ENCODE measurements around the gene NRG2. TPM values are rescaled to one million over a fixed set of nuclear protein-coding genes. Genes with fewer than 3 reads are reported as not detected.

The NRG2 gene
- total RNA-seq, 3 donors from 2014 or later (not counting 1 experiment from before 2014, with no cell fraction given), result 0.21 to 0.50 (median 0.40) TPM

DNA sequence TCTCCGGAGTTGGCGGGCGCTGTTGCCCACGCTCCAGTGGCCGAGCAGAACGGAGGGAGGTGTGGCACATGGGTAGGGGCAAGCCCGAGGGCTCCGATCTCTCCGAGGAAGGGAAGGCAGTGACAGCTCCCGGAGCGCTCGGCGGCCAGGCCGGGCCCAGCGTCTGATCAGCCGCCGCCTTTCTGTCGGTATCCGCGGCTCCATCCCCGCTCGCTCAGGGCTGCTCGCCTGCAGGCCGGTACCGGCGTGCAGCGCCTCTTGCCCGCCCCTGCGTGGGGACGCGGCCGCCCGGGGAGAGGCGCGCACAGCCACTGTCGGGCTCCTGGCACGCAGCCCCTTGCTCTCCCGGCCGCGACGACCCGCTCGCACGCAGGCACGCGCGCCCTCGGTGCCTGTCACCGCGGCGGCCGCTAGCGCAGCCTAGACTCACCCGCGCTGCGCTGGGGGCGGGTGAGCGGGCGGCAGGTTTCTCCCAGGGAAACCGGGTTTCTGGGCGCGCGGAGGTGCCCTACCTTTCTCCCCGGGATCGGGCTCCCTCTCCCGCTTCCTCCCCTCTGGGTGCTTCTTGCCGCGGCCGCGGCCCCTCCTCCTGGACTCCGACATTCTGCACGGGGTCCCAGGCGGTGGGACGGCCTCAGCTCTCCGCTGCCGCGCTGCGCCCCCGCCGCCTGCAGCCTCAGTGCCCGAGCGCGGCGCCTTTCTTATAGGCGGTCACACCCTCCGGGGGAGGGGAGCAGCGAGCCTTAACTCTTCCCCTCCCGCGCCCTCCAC is 139.1 kb downstream of the NRG2 start:
- peak in 1 of 2 donors; percentile 15 for DNase-seq
- Mint-ChIP-seq H3K36me3 (no peaks in the 10 kb centered on the region), H3K4me3 (peak overlapping the region; percentile 68), H3K27ac (no peak overlapping the region), H3K27me3 (ENCODE audit: low read depth in 2 of 2) (peaks cover 26% of the 10 kb centered on the region in 2 donors), H3K4me1 (peaks cover 12 to 17% of the 10 kb centered on the region in 2 donors), H3K9me3 (no peaks in the 10 kb centered on the region)
- intact Hi-C loops (cut with micrococcal nuclease), result loop anchor here (5.0 kb wide), 1 partner anchor 63 kb away; no protein-coding TSS in a partner anchor
- Histone ChIP-seq H3K36me3 (ENCODE audit: control insufficient read depth, insufficient read depth, low read length) (no peaks in the 10 kb centered on the region), H3K27me3 (ENCODE audit: control insufficient read depth, insufficient read depth, low read length) (peaks cover 22% of the 10 kb centered on the region), H3K4me1 (ENCODE audit: control insufficient read depth, insufficient read depth, low read length) (peaks cover 21% of the 10 kb centered on the region), H3K4me3 (ENCODE audit: low read length) (no peak overlapping the region), H3K27ac (ENCODE audit: low read length) (no peak overlapping the region), H3K9me3 (ENCODE audit: control insufficient read depth, insufficient read depth, low read length) (no peaks in the 10 kb centered on the region)
- under 1% methylated on average over 89 of the region's 89 CpGs for WGBS (ENCODE audit: insufficient coverage)
- peak; percentile 31 to 79 (median 78) for ATAC-seq
- TF ChIP-seq CTCF (IDR thresholded peaks at IDR 0.05), result no peak

DNA sequence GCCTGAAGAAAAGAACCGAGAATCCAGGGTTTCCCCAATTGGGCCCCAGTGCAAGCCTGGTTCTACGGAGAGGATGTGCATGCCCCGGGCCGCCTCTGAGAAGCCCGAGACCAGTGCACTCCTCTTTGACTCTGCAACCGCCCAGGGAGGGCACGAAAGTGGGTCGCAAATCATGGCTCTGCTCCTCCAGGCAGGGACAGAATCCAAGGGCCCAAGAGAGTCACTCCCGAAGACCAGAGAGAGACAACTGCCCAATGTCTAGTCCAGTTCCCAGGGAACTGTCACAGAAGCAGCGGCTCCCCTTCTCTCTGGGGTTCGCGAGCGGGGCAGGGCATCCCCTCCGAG is 139.7 kb downstream of the NRG2 start:
- Mint-ChIP-seq H3K4me3 (peak overlapping the region; percentile 68), H3K4me1 (peaks cover 18 to 23% of the 10 kb centered on the region in 2 donors), H3K27me3 (ENCODE audit: low read depth in 2 of 2) (peaks cover 26 to 30% of the 10 kb centered on the region in 2 donors), H3K36me3 (no peaks in the 10 kb centered on the region), H3K27ac (no peak overlapping the region), H3K9me3 (no peaks in the 10 kb centered on the region)
- Histone ChIP-seq H3K36me3 (ENCODE audit: control insufficient read depth, insufficient read depth, low read length) (no peaks in the 10 kb centered on the region), H3K27ac (ENCODE audit: low read length) (no peak overlapping the region), H3K4me3 (ENCODE audit: low read length) (no peak overlapping the region), H3K27me3 (ENCODE audit: control insufficient read depth, insufficient read depth, low read length) (peaks cover 22% of the 10 kb centered on the region), H3K4me1 (ENCODE audit: control insufficient read depth, insufficient read depth, low read length) (peaks cover 27% of the 10 kb centered on the region), H3K9me3 (ENCODE audit: control insufficient read depth, insufficient read depth, low read length) (no peaks in the 10 kb centered on the region)
- intact Hi-C loops (cut with micrococcal nuclease), result loop anchor here (5.0 kb wide), 1 partner anchor 64 kb away; no protein-coding TSS in a partner anchor
- ATAC-seq (peak in 1 of 3 donors; percentile 15), DNase-seq (no peak)
- 14% methylated on average over 14 of the region's 14 CpGs for WGBS (ENCODE audit: insufficient coverage)
- no peak for TF ChIP-seq CTCF (IDR thresholded peaks at IDR 0.05)

- H3K4me1 ChIP-seq (ENCODE audit: control insufficient read depth, insufficient read depth, low read length), result peaks cover 41% of the 10 kb centered on the region
- no peak overlapping the region for H3K27ac Mint-ChIP-seq
- ATAC-seq (no peak), DNase-seq (no peak)
- H3K36me3 Mint-ChIP-seq, result no peaks in the 10 kb centered on the region
- no peak overlapping the region for H3K4me3 ChIP-seq (ENCODE audit: low read length)
- H3K36me3 ChIP-seq (ENCODE audit: control insufficient read depth, insufficient read depth, low read length), result no peaks in the 10 kb centered on the region
- WGBS (ENCODE audit: insufficient coverage), result 92% methylated on average over 1 of the region's 3 CpGs
- no peak for TF ChIP-seq CTCF (IDR thresholded peaks at IDR 0.05)
- H3K9me3 Mint-ChIP-seq, result no peaks in the 10 kb centered on the region
- H3K27me3 Mint-ChIP-seq (ENCODE audit: low read depth in 2 of 2), result peaks cover 26 to 30% of the 10 kb centered on the region in 2 donors
- peaks cover 30 to 34% of the 10 kb centered on the region in 2 donors for H3K4me1 Mint-ChIP-seq
- no peaks in the 10 kb centered on the region for H3K9me3 ChIP-seq (ENCODE audit: control insufficient read depth, insufficient read depth, low read length)
- no peak overlapping the region for H3K4me3 Mint-ChIP-seq
- intact Hi-C loops (cut with micrococcal nuclease), result loop anchor here (5.0 kb wide), 1 partner anchor 65 kb away; no protein-coding TSS in a partner anchor
- H3K27ac ChIP-seq (ENCODE audit: low read length), result no peak overlapping the region
- peaks cover 22% of the 10 kb centered on the region for H3K27me3 ChIP-seq (ENCODE audit: control insufficient read depth, insufficient read depth, low read length)
These were observed 141.1 kb downstream of the NRG2 start for GRCh38 chr5:139901986-139902385.
